GM19328 (cell line): ENCODE data around the gene COQ2.
"Not testable (repeated sequence)": the region's sequence is repeated elsewhere in the genome, so short reads cannot be mapped to it uniquely, and the experiment has no call there.

Source experiments
- ATAC-seq: cut with Tn5 transposase; IDR thresholded peaks from one replicate; pipeline ENCODE4 v1.9.1; 2021; ENCODE audit warnings: mild to moderate bottlenecking, moderate library complexity; ENCODE audit not compliant: unreplicated experiment

Gene COQ2

DNA sequence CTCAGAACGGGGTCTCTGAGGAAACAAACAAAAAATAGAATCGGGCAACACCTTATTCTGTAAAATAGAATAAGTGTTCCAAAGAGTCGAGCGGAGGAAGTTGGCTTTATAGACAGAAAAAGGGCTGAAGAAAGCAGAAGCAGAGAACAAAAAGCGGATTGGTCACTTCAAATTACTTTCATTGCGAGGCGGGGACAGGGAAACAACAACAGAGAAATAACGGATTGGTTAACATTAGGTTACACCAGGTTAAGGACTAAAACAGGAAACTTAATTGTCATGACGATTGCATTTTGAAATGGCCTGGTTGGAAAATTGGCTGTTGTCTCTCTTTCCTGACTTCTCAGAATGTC is 433 bp upstream of the COQ2 start:
- no peak for ATAC-seq

- no peak for ATAC-seq
Measured at GRCh38 chr4:83283181-83283580, 1.4 kb downstream of the COQ2 start.

DNA sequence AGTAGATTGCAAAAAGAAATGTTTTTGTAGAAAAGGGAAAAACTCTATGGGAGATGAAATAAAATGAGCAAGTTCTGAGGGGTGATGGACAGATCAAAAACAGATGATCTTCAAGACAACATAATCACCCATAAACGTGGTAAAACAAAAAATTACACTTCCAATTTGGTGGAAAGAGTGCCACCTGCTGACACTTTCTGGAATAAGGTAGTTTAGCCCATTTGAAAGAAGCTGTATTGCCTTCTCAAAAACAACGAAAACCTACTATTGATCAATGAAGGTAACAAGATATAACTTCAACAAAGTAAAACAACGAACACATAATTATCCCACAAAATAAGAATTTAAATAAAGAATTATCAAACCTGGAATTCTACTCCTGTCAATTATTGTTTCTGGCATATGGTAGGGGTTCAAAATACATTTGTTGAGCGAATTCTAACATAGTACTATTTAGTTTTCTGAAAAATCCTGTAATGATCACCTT is 2.5 kb downstream of the COQ2 start:
- ATAC-seq = no peak

DNA sequence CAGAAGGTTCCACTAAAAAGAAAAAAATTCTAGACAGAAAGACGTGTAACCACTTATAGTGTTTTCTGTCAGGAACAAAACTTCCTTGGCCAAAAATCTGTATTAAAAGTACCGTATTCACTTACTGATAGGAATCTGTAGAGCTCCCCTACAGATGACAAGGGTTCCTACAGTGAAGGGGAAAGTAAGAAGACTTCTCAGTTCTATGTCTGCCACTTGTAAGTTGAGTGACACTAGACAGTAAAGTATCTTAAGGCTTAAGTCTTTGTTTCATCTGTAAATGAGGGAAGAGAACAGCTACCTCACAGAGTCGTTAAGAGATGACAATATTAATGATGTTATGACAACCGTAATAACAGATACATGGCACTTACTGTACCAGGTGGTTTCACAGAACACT is 3.3 kb downstream of the COQ2 start:
- no peak for ATAC-seq

DNA sequence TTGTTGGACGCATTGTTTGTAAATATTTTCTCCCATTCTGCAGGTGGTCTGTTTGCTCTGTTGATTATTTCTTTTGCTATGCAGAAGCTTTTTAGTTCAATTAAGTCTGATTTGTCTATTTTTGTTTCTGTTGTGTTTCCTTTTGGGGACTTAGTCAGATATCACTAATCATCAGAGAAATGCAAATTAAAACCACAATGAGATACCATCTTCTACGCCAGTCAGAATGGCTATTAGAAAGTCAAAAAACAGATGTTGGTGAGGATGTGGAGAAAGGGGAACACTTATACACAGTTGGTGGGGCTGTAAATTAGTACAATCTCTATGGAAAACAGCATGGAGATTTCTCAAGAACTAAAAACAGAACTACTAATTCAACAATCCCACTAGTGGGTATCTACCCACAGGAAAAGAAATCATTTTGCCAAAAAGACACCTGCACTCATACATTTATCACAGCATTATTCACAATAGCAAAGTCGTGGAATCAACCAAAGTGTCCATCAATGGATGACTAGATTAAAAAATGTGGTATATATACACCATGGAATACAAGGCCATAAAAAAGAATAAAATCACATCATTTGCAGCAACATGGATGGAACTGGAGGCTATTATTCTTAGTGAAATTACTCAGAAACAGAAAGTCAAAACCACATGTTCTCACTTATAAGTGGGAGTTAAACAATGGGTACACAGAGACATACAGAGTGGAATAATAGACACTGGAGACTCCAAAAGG is 8.1 kb downstream of the COQ2 start:
- ATAC-seq = peak; percentile 66

GRCh38 chr4:83273926-83274325 is 10.7 kb downstream of the COQ2 start:
- not testable (repeated sequence) for ATAC-seq

GRCh38 chr4:83272900-83273299 is 11.7 kb downstream of the COQ2 start:
- peak; percentile 68 for ATAC-seq

DNA sequence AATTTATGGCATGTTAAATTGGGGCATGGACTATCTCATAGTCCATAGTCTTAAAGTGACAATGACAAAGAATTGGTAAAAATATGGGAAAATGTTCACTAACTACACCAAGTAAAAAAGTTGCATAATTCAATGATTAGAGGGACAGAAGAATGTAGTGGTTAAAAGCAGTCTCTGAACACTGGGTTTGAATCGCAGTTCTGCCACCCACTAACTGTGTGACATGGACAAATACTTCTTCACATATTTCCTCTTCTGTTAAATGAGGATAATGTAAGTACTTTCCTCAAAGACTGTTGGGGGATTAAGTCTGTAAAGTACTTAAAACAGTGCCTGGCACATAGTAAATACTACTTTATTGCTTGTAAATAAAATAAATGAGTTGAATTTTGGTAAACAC is 15.3 kb downstream of the COQ2 start:
- ATAC-seq = no peak

DNA sequence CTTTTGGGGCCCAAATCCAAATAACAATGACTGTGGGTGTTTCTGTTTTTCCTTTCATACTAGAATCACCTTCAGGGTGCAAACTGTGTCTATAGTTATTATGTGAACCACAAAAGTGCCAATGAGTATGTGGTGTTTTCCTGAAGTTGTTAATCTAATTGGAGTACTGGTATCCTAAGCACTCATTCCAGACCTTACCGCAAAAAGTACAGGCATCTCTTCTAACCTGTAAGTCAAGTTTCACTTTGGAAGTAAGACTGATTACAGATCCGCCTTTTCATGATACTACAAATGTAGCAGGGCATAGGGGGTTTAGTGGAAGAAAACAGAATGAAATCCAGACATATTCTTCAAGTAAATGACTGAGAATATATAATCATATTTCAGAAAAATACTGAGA is 16.1 kb downstream of the COQ2 start:
- ATAC-seq = no peak

- ATAC-seq = no peak
Measured at GRCh38 chr4:83267830-83268475, 16.6 kb downstream of the COQ2 start.

DNA sequence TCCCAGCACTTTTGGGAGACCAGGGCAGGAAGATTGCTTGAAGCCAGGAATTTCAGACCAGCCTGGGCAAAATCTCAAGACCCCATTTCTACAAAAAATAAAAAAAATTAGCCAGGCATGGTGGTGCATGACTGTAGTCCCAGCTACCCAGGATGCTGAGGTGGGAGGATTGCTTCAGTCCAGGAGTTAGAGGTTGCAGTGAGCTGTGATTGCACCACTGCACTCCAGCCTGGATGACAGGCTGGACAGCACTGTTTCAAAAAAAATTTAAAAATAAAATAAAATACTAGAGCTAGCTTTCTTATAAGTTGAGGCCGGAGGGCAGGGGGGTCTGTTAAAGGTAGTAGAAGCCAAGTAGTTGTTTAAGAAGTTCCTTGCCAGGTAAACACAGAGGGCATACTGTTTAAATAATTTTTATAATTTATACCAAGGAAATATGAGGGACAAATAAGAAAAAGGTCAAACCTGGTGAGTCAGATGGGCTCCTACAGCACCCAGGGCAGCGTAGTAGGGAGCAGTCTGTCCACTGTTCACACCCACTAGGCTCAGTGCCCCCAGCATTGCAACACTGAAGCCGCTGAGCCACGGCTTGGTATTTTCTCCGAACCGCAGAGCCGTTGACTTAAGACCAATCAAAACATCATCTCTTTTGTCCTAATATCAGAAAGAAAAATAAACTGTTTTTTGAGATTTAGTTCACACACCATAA is 17.3 kb downstream of the COQ2 start:
- ATAC-seq = no peak

DNA sequence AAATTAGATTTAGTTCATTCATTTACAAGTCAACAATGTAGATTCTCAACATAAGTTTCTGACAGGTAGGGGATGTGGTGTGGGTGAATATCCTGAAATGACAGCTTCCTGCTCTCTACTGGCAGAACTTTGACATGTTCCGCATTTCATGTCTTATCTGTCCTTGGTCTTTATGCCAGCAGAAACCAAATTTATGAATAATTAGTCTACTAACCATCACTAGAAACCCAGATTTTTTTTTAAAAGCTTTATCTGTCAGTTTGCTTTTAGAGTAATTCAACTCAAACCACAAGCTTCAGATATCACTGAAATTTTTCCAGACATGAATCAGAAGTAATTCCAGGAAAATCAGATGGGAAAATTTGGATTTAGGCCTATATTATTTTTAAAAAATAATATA is 17.9 kb downstream of the COQ2 start:
- no peak for ATAC-seq

- no peak for ATAC-seq
Measured at GRCh38 chr4:83263106-83263505, 21.5 kb downstream of the COQ2 start.

- no peak for ATAC-seq
Measured at GRCh38 chr4:83262682-83263081, 21.9 kb downstream of the COQ2 start.

GRCh38 chr4:83261307-83261706 is 23.3 kb downstream of the COQ2 start:
- ATAC-seq = no peak

DNA sequence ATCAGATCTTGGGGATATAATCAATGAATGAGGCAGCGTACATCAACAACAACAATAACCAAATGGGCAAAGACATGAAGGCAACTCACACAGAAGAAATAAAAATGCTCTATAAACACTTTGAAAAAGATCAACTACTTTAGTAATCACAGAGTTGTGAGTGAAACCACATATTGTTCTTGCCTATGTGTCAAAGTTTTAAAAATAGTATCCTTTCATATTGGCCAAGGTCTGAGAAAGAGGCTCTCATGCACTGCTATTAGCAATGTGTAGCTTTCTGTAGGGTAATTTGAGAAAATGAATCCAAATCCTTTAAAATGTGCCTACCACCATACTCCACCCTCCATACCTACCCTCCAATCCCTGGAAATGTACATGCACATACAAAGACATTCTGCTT is 25.0 kb downstream of the COQ2 start:
- no peak for ATAC-seq

DNA sequence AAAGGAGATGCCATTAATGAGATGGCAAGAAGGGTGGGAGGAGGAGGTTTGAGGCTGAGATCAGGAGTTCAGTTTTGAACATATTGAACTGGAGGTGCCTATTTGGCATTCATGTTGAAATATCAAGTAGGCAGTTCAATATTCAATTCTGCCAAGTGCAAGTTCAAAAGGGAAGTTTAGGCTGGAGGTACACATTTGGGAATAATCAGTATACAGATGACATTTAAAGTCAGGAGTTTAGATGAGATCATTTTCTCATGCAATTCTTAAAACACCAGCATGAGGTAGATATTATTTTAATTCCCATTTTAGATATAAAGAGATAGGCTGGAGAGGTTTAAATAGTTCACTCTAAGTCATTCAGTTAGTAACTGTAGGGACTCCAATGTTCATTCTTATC is 26.1 kb downstream of the COQ2 start:
- ATAC-seq = no peak

GRCh38 chr4:83257811-83258210 is 26.8 kb downstream of the COQ2 start:
- no peak for ATAC-seq

- ATAC-seq = no peak
Measured at GRCh38 chr4:83255584-83255983, 29.0 kb downstream of the COQ2 start.

DNA sequence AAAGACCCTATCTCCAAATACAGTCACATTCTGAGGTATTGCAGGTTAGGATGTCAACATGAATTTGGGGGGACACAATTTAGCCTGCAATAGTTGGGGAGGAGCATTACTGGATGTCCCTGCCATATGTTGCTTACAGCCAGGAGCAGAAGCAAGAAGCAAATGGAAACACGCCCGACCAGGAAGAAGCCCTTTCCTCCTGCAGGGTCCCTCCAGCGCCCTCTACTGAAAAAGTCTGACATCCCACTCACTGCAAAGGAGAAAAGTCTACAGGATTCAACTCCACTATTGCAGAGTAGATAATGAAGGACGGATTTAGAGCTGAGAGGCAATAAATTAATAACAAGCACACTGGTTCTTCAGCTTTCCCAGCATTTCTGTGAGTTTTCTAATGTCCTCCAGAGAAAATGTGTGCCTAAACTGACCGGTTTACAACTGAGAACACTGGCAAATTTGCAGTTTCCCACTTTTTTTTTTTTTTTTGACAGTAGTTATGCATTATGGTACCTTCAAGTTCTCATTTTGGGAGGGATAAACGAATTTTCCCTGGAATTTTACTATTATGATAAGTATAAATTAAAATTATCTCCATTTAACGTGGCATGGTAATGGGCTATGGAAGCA is 31.7 kb downstream of the COQ2 start:
- ATAC-seq = peak; percentile 57

DNA sequence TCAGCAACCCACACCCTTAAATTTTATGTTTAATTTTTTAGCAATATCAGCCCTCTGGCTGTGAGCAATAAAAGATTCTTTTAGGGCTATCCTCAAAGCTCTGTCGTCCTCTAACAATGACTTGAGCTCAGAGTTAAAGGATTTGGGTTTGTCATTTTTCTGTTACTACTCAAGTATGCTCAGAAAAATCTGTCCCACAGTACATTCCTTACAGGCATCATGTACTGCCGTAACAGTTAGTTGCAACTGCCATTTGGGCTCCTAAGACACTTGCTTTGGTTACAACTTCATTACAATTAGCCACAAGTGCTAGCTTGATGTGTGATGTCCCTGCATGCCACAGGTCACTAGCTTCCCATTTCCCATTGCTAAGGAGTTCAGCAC is 33.2 kb downstream of the COQ2 start:
- ATAC-seq = no peak
